Measurements from ENCODE around the gene ANKRD1.

DNA sequence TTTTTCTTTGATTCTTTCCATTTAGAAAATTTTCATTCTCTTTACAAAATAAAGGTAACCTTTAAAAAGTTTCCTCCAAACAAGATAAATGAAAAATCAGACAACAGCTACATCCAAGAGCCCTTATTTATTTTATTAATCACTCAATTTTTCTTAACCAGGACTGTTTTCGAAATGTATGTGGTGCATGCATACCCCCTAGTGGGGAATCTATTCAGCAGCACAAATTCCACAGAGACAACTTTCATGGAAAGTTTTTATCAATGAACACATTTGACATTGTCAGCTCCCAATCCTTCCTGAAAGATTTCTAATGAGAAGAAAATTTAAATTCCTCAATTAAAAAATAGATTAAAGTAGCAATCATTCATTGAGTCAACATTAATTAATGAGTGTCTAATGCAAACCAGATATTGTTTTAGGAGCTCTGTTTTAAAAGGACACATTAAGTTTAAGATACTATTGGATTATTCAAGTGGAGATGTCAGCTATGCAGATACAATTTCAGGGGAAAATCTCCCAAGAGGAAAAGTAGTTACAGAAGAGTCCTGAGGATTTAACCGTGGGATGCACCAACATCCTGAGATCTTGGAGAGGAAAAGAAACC, 57.9 kb downstream of the ANKRD1 start:
- peak in 2 of 3 experiments; percentile 54 to 61; a peak in 3 of 4 replicates for TF ChIP-seq CTCF (IDR thresholded peaks at IDR 0.05; ENCODE audit: control extremely low read depth in 1 of 3, insufficient read depth in 1 of 3, low read depth in 1 of 3, low read length in 3 of 3)
- no peak for TF ChIP-seq GABPA (IDR thresholded peaks at IDR 0.05; ENCODE audit: borderline replicate concordance, insufficient read depth, low read length)
- TF ChIP-seq TAF1 (IDR thresholded peaks at IDR 0.05; ENCODE audit: low read depth, low read length), result no peak
- TF ChIP-seq POLR2A (IDR thresholded peaks at IDR 0.05; ENCODE audit: control extremely low read depth in 1 of 2, low read depth in 2 of 2, low read length in 2 of 2), result no peak
- no peak for TF ChIP-seq ZNF274 (IDR thresholded peaks at IDR 0.05; ENCODE audit: borderline replicate concordance, extremely low read depth, low read length)
- TF ChIP-seq EP300 (IDR thresholded peaks at IDR 0.05; ENCODE audit: borderline replicate concordance in 1 of 2, low read depth in 2 of 2, low read length in 2 of 2), result no peak
- TF ChIP-seq EZH2 (IDR thresholded peaks at IDR 0.05; ENCODE audit: low read depth, low read length, severe bottlenecking), result no peak
- TF ChIP-seq EGR1 (IDR thresholded peaks at IDR 0.05; ENCODE audit: borderline replicate concordance, low read depth, low read length), result no peak
- no peak for TF ChIP-seq SIN3A (conservative IDR thresholded peaks at IDR 0.05 in 1 of 2, IDR thresholded peaks at IDR 0.05 in 1 of 2; ENCODE audit: low read depth in 1 of 2, low read length in 2 of 2)
- TF ChIP-seq GTF2F1 (IDR thresholded peaks at IDR 0.05; ENCODE audit: borderline replicate concordance, low read depth, low read length), result no peak
- TF ChIP-seq, protein P1, sequence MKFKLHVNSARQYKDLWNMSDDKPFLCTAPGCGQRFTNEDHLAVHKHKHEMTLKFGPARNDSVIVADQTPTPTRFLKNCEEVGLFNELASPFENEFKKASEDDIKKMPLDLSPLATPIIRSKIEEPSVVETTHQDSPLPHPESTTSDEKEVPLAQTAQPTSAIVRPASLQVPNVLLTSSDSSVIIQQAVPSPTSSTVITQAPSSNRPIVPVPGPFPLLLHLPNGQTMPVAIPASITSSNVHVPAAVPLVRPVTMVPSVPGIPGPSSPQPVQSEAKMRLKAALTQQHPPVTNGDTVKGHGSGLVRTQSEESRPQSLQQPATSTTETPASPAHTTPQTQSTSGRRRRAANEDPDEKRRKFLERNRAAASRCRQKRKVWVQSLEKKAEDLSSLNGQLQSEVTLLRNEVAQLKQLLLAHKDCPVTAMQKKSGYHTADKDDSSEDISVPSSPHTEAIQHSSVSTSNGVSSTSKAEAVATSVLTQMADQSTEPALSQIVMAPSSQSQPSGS (IDR thresholded peaks at IDR 0.05; ENCODE audit: low read length), result no peak
